ENCODE data around the gene AUTS2.

Gene AUTS2

DNA sequence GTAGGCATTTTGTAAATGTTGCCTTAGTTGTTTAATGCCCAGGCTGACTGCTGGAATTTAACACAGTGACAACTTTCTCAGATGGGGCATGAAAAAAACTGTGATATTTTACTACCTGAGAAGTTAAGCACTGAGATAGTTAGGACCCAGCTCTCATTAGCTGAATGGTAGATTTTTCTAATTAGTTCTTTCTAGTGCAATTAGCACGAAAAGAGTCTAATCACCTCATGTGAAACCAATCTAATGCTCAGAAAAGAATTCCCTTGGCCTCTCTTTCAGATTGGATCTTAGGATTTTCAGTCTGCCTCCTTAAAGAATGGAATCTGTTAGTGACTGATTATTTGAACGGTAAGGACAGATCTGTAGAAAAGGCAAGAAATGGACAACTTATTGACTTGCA is 743.2 kb downstream of the AUTS2 start:
- H3K9me2 ChIP-seq (ENCODE audit: low read depth, low read length): no peaks in the 10 kb centered on the region
- TF ChIP-seq EZH2 (IDR thresholded peaks at IDR 0.05; ENCODE audit: borderline replicate concordance, low read length): no peak
- TF ChIP-seq, protein P1, sequence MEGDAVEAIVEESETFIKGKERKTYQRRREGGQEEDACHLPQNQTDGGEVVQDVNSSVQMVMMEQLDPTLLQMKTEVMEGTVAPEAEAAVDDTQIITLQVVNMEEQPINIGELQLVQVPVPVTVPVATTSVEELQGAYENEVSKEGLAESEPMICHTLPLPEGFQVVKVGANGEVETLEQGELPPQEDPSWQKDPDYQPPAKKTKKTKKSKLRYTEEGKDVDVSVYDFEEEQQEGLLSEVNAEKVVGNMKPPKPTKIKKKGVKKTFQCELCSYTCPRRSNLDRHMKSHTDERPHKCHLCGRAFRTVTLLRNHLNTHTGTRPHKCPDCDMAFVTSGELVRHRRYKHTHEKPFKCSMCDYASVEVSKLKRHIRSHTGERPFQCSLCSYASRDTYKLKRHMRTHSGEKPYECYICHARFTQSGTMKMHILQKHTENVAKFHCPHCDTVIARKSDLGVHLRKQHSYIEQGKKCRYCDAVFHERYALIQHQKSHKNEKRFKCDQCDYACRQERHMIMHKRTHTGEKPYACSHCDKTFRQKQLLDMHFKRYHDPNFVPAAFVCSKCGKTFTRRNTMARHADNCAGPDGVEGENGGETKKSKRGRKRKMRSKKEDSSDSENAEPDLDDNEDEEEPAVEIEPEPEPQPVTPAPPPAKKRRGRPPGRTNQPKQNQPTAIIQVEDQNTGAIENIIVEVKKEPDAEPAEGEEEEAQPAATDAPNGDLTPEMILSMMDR (IDR thresholded peaks at IDR 0.05; ENCODE audit: low read length): no peak

DNA sequence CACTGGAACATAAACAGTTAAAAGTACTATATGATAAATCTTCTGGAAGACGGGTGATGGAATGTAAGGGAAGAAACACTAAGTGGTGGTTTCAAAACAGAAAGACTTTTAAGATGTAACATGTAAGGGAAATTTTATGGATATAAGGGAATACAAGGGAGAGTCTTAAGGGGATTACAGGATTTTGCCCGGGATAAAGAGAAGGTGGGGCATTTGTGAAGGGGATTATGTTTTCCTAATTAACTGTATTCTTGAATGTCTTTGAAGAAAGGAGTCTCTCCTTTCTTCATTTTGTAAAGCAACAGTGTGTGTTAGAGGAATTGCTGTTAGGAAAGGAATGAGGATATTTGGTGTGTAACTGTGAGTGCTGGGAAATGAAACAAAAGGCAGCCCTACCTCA is 745.2 kb downstream of the AUTS2 start:
- no peaks in the 10 kb centered on the region for H3K9me3 ChIP-seq (ENCODE audit: low read length)
- TF ChIP-seq, protein P1 (IDR thresholded peaks at IDR 0.05; ENCODE audit: low read length): no peak
- no peak for TF ChIP-seq EZH2 (IDR thresholded peaks at IDR 0.05; ENCODE audit: borderline replicate concordance, low read length)

More for the DNA sequence above, 743.2 kb downstream of the AUTS2 start:
- Histone ChIP-seq H3F3A (ENCODE audit: insufficient read depth, low read length) (no peaks in the 10 kb centered on the region), H3K27ac (ENCODE audit: low read depth, low read length, poor library complexity, severe bottlenecking) (no peak overlapping the region), H2AFZ (ENCODE audit: low read length) (no peak overlapping the region), H3K4me2 (ENCODE audit: low read length) (no peak overlapping the region), H3K4me3 (ENCODE audit: low read depth, low read length, poor library complexity, severe bottlenecking) (no peak overlapping the region), H3K9ac (ENCODE audit: low read length) (no peak overlapping the region), H3K36me3 (ENCODE audit: insufficient read depth, low read length) (no peaks in the 10 kb centered on the region), H3K4me1 (ENCODE audit: insufficient read depth, low read length, severe bottlenecking) (no peaks in the 10 kb centered on the region), H4K20me1 (ENCODE audit: insufficient read depth, low read length) (no peaks in the 10 kb centered on the region), H3K27me3 (ENCODE audit: insufficient read depth, low read length) (no peaks in the 10 kb centered on the region), H3K79me2 (ENCODE audit: insufficient read depth, low read length) (no peaks in the 10 kb centered on the region), H3K9me3 (ENCODE audit: low read length) (no peaks in the 10 kb centered on the region)

DNA sequence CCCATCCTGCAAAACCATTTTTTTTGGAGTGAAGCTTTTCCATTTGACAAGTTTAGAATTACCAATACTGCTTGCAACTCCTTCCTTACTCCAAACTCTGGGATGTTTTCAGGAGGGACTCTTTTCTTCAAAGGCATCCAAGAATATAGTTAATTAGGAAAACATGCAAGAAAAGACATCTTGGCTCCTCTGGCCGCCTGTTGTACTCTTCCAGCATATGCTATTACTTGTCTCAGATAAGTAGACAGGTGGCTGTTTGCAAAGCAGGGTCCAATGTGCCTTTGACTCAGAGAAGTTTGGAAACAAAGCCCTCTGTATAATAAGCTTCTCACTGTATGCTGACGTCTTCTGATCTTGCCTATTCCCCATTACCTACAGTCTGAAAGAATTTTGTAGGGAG is 746.5 kb downstream of the AUTS2 start:
- TF ChIP-seq, protein P1 (IDR thresholded peaks at IDR 0.05; ENCODE audit: low read length): no peak
- TF ChIP-seq EZH2 (IDR thresholded peaks at IDR 0.05; ENCODE audit: borderline replicate concordance, low read length): no peak
- Histone ChIP-seq H3K27ac (ENCODE audit: low read depth, low read length, poor library complexity, severe bottlenecking) (no peak overlapping the region), H3K9me3 (ENCODE audit: low read length) (no peaks in the 10 kb centered on the region), H3K4me2 (ENCODE audit: low read length) (no peak overlapping the region), H3K9ac (ENCODE audit: low read length) (no peak overlapping the region), H3K9me2 (ENCODE audit: low read depth, low read length) (no peaks in the 10 kb centered on the region), H3K79me2 (ENCODE audit: insufficient read depth, low read length) (no peaks in the 10 kb centered on the region), H3F3A (ENCODE audit: insufficient read depth, low read length) (no peaks in the 10 kb centered on the region), H3K36me3 (ENCODE audit: insufficient read depth, low read length) (no peaks in the 10 kb centered on the region), H4K20me1 (ENCODE audit: insufficient read depth, low read length) (no peaks in the 10 kb centered on the region), H2AFZ (ENCODE audit: low read length) (no peak overlapping the region), H3K4me3 (ENCODE audit: low read depth, low read length, poor library complexity, severe bottlenecking) (no peak overlapping the region), H3K27me3 (ENCODE audit: insufficient read depth, low read length) (no peaks in the 10 kb centered on the region), H3K4me1 (ENCODE audit: insufficient read depth, low read length, severe bottlenecking) (peaks cover 9% of the 10 kb centered on the region)

More for the DNA sequence above, 745.2 kb downstream of the AUTS2 start:
- H3K27ac ChIP-seq (ENCODE audit: low read depth, low read length, poor library complexity, severe bottlenecking): no peak overlapping the region
- H3K27me3 ChIP-seq (ENCODE audit: insufficient read depth, low read length): no peaks in the 10 kb centered on the region
- no peaks in the 10 kb centered on the region for H3F3A ChIP-seq (ENCODE audit: insufficient read depth, low read length)
- H3K4me3 ChIP-seq (ENCODE audit: low read depth, low read length, poor library complexity, severe bottlenecking): no peak overlapping the region
- no peak overlapping the region for H2AFZ ChIP-seq (ENCODE audit: low read length)
- no peaks in the 10 kb centered on the region for H3K9me2 ChIP-seq (ENCODE audit: low read depth, low read length)
- no peak overlapping the region for H3K9ac ChIP-seq (ENCODE audit: low read length)
- no peaks in the 10 kb centered on the region for H4K20me1 ChIP-seq (ENCODE audit: insufficient read depth, low read length)
- H3K4me1 ChIP-seq (ENCODE audit: insufficient read depth, low read length, severe bottlenecking): peaks cover 9% of the 10 kb centered on the region
- no peaks in the 10 kb centered on the region for H3K36me3 ChIP-seq (ENCODE audit: insufficient read depth, low read length)
- H3K4me2 ChIP-seq (ENCODE audit: low read length): no peak overlapping the region
- H3K79me2 ChIP-seq (ENCODE audit: insufficient read depth, low read length): no peaks in the 10 kb centered on the region

Measured in OCI-LY1 (cell line).